ENCODE measurements around the gene TMEM35B.
"Not testable (repeated sequence)": the region's sequence is repeated elsewhere in the genome, so short reads cannot be mapped to it uniquely, and the experiment has no call there.

Gene TMEM35B

DNA sequence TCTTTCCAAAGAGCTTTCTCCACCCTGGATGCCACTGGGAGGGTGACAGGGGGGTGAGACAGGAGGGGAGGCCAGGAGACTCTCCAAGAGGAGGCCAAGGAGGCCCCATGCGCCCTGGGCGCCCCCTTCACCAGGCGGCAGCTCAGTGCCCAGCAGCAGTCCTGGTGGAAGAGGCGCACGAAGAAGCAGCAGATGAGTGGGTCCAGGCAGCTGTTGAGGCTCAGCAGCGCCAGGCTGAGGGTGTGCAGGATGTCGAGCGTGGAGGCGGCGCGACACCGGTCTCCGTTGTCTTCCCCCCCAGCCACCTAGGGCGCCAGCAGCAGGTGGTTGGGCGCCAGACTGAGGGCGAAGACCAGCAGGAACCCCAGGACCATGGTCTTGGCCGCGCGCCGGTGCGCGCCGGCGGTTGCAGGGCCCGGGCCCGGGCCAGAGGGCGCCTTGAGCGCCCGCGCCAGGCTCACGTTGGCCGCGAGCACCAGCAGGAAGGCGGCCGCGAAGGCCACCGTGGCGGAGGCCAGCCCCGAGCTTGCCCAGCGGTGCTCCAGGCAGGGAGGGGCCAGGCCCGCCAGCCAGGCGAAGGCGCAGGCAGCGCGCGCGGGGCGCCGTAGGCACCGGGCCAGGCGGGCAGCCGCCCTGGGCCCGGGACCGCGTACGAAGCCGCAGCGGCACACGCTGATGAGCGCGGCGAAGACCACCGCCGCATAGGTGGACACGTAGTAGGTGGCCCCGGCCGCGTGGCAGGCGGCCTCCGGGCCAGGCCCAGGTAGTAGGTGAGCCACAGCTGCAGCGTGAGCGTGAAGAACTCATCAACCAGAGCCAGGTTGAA, 8.6 kb downstream of the TMEM35B start:
- FAIRE-seq (no peak), DNase-seq (ENCODE audit: low spot score) (no peak)

DNA sequence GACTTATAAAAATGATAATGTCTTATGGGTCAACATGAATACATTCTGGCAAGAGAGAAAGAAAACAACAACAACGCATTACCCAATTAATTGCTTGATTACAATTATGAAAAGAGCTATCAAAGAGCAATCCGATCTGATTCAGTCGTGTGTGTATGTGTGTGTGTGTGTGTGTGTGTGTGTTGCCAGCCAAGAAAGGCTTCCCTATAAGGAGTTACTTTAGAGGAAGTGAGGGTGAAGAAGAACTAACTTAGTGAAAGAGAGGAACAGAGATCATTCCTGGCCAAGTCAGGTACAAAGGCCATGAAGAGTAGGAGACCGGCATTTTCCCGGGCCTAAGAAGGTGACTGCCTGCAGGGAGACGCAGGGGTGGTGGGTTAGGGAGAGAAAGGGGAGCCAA, 9.4 kb downstream of the TMEM35B start:
- FAIRE-seq = no peak

GRCh38 chr1:34975338-34975737, 9.8 kb downstream of the TMEM35B start:
- DNase-seq (ENCODE audit: low spot score) = no peak
- no peak for FAIRE-seq

More for the DNA sequence above, 9.4 kb downstream of the TMEM35B start:
- DNase-seq (ENCODE audit: low spot score) = no peak

- FAIRE-seq (no peak), DNase-seq (ENCODE audit: low spot score) (no peak)
Observed at GRCh38 chr1:34974626-34975025, 10.5 kb downstream of the TMEM35B start.

DNA sequence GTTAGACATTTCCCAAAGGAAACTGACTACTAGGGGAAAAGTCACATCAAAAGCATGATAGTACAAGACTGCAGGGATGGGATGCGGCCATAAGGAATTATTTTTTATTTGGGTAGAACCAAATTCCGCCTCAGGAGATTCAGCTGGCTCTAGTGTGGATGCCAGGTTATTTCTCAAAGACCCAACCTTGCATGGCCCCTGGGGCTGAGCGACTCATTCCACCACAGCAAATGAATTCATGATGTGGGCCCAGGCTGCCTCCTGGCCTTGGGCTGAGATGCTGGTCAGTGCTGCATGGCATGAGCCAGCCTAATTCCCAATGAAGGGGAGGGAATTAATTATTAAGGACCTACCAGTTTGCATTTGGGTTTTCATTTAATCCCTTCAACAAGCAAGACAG, 11.8 kb downstream of the TMEM35B start:
- DNase-seq (ENCODE audit: low spot score) (no peak), FAIRE-seq (no peak)

- FAIRE-seq (no peak), DNase-seq (ENCODE audit: low spot score) (no peak)
Observed at GRCh38 chr1:34970829-34971228, 14.3 kb downstream of the TMEM35B start.

DNA sequence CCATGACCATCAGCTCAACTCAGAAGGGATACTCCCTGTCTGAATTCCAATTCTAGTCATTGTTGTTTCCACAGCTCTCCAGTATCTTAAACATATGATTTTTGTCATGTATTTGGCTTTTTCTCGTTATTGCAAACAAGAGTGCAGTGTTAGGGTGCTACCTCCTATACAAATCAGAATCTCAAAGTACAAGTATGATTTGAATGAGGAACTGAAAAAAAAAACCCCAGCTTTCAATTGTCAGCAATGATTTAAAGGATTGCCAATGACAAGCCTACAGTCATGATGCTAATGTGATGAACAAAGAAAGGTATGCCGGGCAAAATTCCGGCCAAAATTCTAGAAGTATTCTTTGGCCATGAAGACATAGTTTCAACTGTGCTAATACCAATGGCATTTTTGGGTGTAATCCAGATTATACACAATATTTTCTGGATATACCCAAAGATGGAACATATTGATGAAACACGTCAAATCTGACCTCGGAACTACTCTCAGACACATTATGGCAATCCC, 14.9 kb downstream of the TMEM35B start:
- FAIRE-seq (no peak), DNase-seq (ENCODE audit: low spot score) (no peak)

DNA sequence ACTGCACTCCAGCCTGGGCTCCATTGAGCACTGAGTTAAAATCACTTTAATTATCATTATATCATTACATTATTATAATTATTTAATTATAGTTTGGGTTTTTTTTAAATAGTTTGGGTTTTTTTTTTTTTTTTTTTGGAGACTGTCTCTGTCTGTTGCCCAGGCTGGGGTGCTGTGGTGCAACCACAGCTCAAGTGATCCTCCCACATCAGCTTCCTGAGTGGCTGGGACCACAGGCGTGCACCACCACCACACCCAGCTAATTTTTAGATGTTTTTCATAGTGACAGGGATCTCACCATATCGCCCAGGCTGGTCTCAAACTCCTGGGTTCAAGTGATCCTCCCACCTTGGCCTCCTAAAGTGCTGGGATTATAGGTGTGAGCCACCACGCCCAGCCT, 16.9 kb downstream of the TMEM35B start:
- not testable (repeated sequence) for FAIRE-seq; DNase-seq (ENCODE audit: low spot score)

DNA sequence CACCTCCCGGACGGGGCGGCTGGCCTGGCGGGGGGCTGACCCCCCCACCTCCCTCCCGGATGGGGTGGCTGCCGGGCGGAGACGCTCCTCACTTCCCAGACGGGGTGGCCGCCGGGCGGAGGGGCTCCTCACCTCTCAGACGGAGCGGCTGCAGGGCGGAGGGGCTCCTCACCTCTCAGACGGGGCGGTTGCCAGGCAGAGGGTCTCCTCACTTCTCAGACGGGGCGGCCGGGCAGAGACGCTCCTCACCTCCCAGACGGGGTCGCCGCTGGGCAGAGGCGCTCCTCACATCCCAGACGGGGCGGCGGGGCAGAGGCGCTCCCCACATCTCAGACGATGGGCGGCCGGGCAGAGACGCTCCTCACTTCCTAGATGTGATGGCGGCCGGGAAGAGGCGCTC, 17.5 kb downstream of the TMEM35B start:
- not testable (repeated sequence) for FAIRE-seq; DNase-seq (ENCODE audit: low spot score)

DNA sequence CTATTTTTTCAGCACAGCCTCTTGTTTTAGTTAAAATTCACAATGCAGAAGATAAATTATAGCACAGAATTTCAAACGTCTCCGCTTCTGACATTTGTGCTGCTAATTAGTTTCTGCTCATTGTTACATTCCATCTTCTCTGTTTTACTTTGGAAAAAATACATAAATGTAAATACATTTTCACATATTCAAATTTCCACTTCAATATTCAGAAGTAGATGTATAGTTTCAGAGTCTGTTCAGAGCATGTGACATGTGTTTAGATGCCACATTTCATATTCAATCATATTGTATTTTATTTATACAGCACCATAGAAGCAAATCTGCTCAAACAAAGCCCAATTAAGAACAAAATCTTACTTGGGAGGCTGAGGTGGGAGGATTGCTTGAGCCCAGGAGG, 19.6 kb downstream of the TMEM35B start:
- DNase-seq (ENCODE audit: low spot score) = no peak
- FAIRE-seq = no peak

DNA sequence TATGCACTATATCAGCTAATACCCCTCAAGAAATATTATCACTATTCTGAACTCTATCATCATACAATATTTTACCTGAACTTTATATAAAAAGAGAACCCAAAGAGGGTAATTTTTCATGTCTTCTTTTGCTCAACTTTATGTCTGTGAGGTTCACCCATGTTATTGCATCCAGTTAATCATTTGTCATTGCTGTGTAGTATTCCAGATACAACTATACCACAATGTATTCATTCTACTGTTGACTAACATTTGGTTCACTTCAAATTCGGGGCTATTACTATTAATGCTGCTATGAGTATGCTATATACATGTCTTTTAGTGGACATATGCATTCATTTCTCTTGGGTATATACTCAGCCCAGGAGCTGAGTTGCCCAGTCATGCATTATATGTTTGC, 34.7 kb downstream of the TMEM35B start:
- DNase-seq (ENCODE audit: low spot score) (no peak), FAIRE-seq (no peak)

GRCh38 chr1:34948739-34949138, 36.4 kb downstream of the TMEM35B start:
- not testable (repeated sequence) for FAIRE-seq; DNase-seq (ENCODE audit: low spot score)

- not testable (repeated sequence) for DNase-seq (ENCODE audit: low spot score); FAIRE-seq
Observed at GRCh38 chr1:34947641-34948314, 37.4 kb downstream of the TMEM35B start.

DNA sequence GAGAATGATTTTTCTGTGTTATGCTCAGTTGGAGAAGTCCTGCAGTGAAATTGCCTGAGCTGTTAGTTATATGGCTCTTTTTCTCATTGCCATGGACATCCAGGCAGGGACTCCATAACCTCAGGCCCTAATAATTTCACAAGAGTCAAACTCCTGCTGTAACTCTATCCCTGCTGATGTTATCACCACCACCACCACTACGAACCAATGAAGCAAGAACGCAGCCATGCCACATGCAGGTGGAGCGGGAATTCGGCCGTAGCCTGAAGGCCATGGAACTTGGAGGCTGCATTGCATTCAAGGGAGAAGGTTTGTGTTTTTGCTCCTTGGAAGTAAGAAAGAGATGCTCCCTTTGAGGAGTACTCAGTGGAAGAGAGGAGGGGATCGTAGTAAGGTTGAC, 38.9 kb downstream of the TMEM35B start:
- DNase-seq (ENCODE audit: low spot score) (no peak), FAIRE-seq (no peak)

DNA sequence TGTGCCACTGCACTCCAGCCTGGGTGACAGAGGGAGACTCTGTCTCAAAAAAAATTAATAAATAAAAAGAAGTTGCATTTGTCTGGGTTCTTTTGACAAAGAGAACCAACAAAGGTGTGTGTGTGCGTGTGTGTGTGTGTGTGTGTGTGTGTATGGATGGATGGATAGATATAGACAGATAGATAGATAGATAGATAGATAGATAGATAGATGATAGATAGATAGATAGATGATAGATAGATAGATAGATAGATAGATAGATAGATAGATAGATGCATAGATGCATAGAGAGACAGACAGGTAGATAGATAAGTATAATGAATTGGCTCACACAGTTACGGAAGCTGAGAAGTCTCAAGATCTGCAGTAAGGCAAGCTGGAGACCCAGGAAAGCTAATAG, 43.3 kb downstream of the TMEM35B start:
- FAIRE-seq; DNase-seq (ENCODE audit: low spot score): not testable (repeated sequence)

Data from RCC 7860 (cell line).